ENCODE results near the gene LPAR3.
"Not testable (repeated sequence)": the region's sequence is repeated elsewhere in the genome, so short reads cannot be mapped to it uniquely, and the experiment has no call there.

Gene LPAR3

DNA sequence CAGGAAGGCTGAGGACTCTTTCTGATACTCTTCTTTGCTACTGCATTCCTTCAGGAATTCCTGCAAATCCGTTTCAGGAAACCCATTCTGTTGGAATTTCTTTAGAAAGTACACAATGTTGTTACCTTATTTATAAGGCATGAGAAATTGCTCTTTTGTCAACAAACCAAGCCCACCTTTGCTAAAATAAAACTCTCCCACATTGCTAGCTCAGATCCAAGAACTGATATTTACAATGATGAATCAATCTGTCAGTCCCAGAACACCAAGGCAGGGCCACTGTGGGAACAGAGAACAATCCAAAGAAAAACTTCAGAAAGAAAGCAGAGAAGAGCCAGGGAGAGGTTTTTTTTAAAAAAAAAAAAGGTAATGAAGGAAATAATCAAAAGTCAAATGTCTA lies 36.6 kb upstream of the LPAR3 start:
- H3K27ac ChIP-seq (ENCODE audit: insufficient read depth, low read length, poor library complexity, severe bottlenecking), result no peak overlapping the region
- H3K36me3 ChIP-seq (ENCODE audit: control insufficient read depth, insufficient read depth, low read length), result no peaks in the 10 kb centered on the region
- no peaks in the 10 kb centered on the region for H3K9me3 ChIP-seq (ENCODE audit: control insufficient read depth, low read length)
- H3K27me3 ChIP-seq (replicated peaks; ENCODE audit: control insufficient read depth, insufficient read depth, low read length, poor library complexity, severe bottlenecking), result no peaks in the 10 kb centered on the region
- no peak overlapping the region for H3K4me3 ChIP-seq (ENCODE audit: insufficient read depth, low read depth, low read length, poor library complexity, severe bottlenecking)
- DNase-seq, result no peak
- peaks cover 3% of the 10 kb centered on the region for H3K4me1 ChIP-seq (ENCODE audit: control insufficient read depth, insufficient read depth, low read length, poor library complexity, severe bottlenecking)

DNA sequence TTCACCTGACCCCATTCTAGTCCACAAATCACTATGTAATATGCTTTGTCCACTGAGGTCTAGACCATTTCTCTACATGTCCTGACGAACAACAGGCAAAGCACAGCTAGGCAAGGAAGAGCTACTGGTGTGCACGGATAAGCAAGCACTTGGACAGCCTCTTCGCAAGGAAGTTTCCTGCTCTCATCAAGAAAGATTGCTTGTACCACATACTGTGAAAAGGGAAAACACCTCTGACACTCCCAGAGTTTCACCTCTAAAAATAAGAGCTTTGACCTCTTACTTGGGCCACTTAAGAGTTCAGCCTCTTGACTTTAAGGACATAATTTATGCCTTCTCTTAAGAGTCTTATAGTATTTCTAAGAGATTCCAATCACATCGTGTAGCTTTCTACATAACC lies 36.0 kb upstream of the LPAR3 start:
- Histone ChIP-seq H3K9me3 (ENCODE audit: control insufficient read depth, low read length) (no peaks in the 10 kb centered on the region), H3K36me3 (ENCODE audit: control insufficient read depth, insufficient read depth, low read length) (no peaks in the 10 kb centered on the region), H3K27me3 (replicated peaks; ENCODE audit: control insufficient read depth, insufficient read depth, low read length, poor library complexity, severe bottlenecking) (no peaks in the 10 kb centered on the region), H3K27ac (ENCODE audit: insufficient read depth, low read length, poor library complexity, severe bottlenecking) (no peak overlapping the region), H3K4me3 (ENCODE audit: insufficient read depth, low read depth, low read length, poor library complexity, severe bottlenecking) (no peak overlapping the region), H3K4me1 (ENCODE audit: control insufficient read depth, insufficient read depth, low read length, poor library complexity, severe bottlenecking) (peaks cover 3% of the 10 kb centered on the region)
- DNase-seq, result no peak

DNA sequence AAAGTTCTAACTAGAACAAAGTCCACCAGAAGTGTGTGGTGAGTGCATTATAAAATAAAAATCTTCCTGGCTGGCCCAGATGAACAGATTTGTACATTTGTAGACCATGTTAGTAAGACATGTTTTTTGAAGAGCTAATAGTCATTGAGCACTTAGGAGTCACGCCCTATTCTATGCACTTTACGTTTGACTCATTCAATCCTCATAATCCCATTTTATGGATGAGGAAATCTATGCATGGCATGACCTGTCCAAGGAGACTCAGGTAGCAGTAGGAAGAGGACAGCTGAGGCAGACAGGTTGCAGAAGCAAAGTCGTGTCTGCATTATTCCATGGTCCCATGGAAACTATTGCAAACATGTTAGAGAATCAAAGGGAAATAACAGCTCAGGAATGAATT lies 30.3 kb upstream of the LPAR3 start:
- no peaks in the 10 kb centered on the region for H3K4me1 ChIP-seq (ENCODE audit: control insufficient read depth, insufficient read depth, low read length, poor library complexity, severe bottlenecking)
- H3K36me3 ChIP-seq (ENCODE audit: control insufficient read depth, insufficient read depth, low read length), result no peaks in the 10 kb centered on the region
- no peak overlapping the region for H3K27ac ChIP-seq (ENCODE audit: insufficient read depth, low read length, poor library complexity, severe bottlenecking)
- H3K9me3 ChIP-seq (ENCODE audit: control insufficient read depth, low read length), result no peaks in the 10 kb centered on the region
- no peak overlapping the region for H3K4me3 ChIP-seq (ENCODE audit: insufficient read depth, low read depth, low read length, poor library complexity, severe bottlenecking)
- no peaks in the 10 kb centered on the region for H3K27me3 ChIP-seq (replicated peaks; ENCODE audit: control insufficient read depth, insufficient read depth, low read length, poor library complexity, severe bottlenecking)
- DNase-seq, result no peak

DNA sequence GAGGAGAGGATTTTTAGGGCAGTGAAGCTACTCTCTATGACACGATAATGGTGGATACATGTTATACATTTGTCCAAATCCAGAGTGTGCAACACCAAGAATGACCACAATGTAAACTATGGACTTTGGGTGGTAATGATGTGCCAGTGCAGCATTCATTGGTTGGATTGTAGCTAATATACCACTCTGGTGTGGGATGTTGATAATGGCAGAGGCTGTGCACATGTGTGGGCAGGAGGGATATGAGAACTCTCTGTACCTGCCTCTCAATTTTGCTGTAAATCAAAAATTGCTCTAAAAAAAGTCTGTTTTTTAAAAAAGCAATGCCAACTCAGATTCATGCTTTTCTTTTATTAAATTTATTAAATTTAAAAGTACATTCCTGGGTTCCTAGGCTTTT lies 27.2 kb upstream of the LPAR3 start:
- Histone ChIP-seq H3K36me3 (ENCODE audit: control insufficient read depth, insufficient read depth, low read length) (no peaks in the 10 kb centered on the region), H3K4me1 (ENCODE audit: control insufficient read depth, insufficient read depth, low read length, poor library complexity, severe bottlenecking) (no peaks in the 10 kb centered on the region), H3K27ac (ENCODE audit: insufficient read depth, low read length, poor library complexity, severe bottlenecking) (no peak overlapping the region), H3K9me3 (ENCODE audit: control insufficient read depth, low read length) (no peaks in the 10 kb centered on the region), H3K27me3 (replicated peaks; ENCODE audit: control insufficient read depth, insufficient read depth, low read length, poor library complexity, severe bottlenecking) (no peaks in the 10 kb centered on the region), H3K4me3 (ENCODE audit: insufficient read depth, low read depth, low read length, poor library complexity, severe bottlenecking) (no peak overlapping the region)
- DNase-seq, result no peak

DNA sequence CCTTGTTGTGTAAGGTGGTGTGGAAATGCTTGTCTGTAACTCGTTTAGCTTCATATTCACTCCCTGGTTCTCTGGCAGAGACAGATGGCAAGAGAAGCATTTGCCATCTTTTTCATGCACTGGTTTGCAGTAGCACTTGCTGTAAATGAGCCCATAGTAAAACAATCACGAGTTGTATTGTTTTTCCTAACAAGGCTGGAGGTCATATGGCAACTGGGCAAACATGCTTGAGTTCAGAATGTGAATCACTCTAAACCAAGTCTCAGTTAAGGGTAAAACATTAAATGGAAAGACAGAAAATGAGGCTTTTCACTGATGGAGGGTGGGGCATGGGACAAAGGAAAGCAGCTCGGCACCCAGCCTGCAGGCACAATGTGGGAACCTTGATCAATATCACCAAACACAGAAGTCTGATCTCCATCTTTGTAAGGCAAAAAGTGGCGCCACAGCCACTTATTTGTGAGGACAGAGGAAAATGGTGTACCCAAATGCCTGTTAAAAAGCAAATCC lies 26.5 kb upstream of the LPAR3 start:
- Histone ChIP-seq H3K27me3 (replicated peaks; ENCODE audit: control insufficient read depth, insufficient read depth, low read length, poor library complexity, severe bottlenecking) (no peaks in the 10 kb centered on the region), H3K27ac (ENCODE audit: insufficient read depth, low read length, poor library complexity, severe bottlenecking) (no peak overlapping the region), H3K4me1 (ENCODE audit: control insufficient read depth, insufficient read depth, low read length, poor library complexity, severe bottlenecking) (no peaks in the 10 kb centered on the region), H3K9me3 (ENCODE audit: control insufficient read depth, low read length) (no peaks in the 10 kb centered on the region), H3K4me3 (ENCODE audit: insufficient read depth, low read depth, low read length, poor library complexity, severe bottlenecking) (no peak overlapping the region), H3K36me3 (ENCODE audit: control insufficient read depth, insufficient read depth, low read length) (no peaks in the 10 kb centered on the region)
- DNase-seq, result no peak

DNA sequence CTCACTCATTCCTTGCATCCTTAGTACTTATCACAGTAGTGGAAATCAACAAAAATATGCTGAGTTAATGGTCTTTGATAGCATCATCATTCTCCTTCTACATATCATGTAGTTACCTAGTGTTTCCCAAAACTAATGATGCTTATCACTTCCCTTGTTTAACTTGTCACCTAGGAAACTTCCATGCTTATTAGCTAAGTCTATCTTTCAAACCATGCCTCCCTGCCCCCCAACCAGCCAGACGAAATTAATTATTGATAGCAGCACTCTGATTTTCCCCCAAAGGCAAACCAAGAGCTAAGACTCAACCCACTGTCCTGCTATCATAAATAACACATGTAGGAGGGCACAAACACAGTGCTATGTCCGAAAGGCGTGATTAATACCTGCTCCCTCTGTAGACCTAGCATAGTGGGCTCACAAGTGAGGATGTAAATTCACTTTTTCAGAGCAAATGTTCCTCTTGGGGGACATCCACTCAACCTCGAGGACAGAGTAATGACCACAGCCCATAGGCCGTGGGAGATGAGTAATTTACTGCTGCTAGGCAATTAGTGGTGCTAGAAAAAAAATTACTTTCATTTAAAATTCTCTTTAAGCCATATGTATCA lies 25.8 kb upstream of the LPAR3 start:
- no peak overlapping the region for H3K4me3 ChIP-seq (ENCODE audit: insufficient read depth, low read depth, low read length, poor library complexity, severe bottlenecking)
- H3K4me1 ChIP-seq (ENCODE audit: control insufficient read depth, insufficient read depth, low read length, poor library complexity, severe bottlenecking), result no peaks in the 10 kb centered on the region
- H3K27ac ChIP-seq (ENCODE audit: insufficient read depth, low read length, poor library complexity, severe bottlenecking), result no peak overlapping the region
- H3K9me3 ChIP-seq (ENCODE audit: control insufficient read depth, low read length), result no peaks in the 10 kb centered on the region
- DNase-seq, result no peak
- no peaks in the 10 kb centered on the region for H3K36me3 ChIP-seq (ENCODE audit: control insufficient read depth, insufficient read depth, low read length)
- no peaks in the 10 kb centered on the region for H3K27me3 ChIP-seq (replicated peaks; ENCODE audit: control insufficient read depth, insufficient read depth, low read length, poor library complexity, severe bottlenecking)

GRCh38 chr1:84916897-84917296 lies 23.9 kb upstream of the LPAR3 start:
- Histone ChIP-seq H3K27me3 (replicated peaks; ENCODE audit: control insufficient read depth, insufficient read depth, low read length, poor library complexity, severe bottlenecking) (no peaks in the 10 kb centered on the region), H3K4me3 (ENCODE audit: insufficient read depth, low read depth, low read length, poor library complexity, severe bottlenecking) (no peak overlapping the region), H3K4me1 (ENCODE audit: control insufficient read depth, insufficient read depth, low read length, poor library complexity, severe bottlenecking) (no peaks in the 10 kb centered on the region), H3K9me3 (ENCODE audit: control insufficient read depth, low read length) (no peaks in the 10 kb centered on the region), H3K36me3 (ENCODE audit: control insufficient read depth, insufficient read depth, low read length) (no peaks in the 10 kb centered on the region), H3K27ac (ENCODE audit: insufficient read depth, low read length, poor library complexity, severe bottlenecking) (no peak overlapping the region)
- no peak for DNase-seq

- H3K4me3 ChIP-seq (ENCODE audit: insufficient read depth, low read depth, low read length, poor library complexity, severe bottlenecking), result no peak overlapping the region
- H3K36me3 ChIP-seq (ENCODE audit: control insufficient read depth, insufficient read depth, low read length), result no peaks in the 10 kb centered on the region
- no peak overlapping the region for H3K27ac ChIP-seq (ENCODE audit: insufficient read depth, low read length, poor library complexity, severe bottlenecking)
- DNase-seq, result no peak
- no peaks in the 10 kb centered on the region for H3K27me3 ChIP-seq (replicated peaks; ENCODE audit: control insufficient read depth, insufficient read depth, low read length, poor library complexity, severe bottlenecking)
- H3K4me1 ChIP-seq (ENCODE audit: control insufficient read depth, insufficient read depth, low read length, poor library complexity, severe bottlenecking), result no peaks in the 10 kb centered on the region
- no peaks in the 10 kb centered on the region for H3K9me3 ChIP-seq (ENCODE audit: control insufficient read depth, low read length)
These were observed 20.5 kb upstream of the LPAR3 start for GRCh38 chr1:84913555-84913892.

DNA sequence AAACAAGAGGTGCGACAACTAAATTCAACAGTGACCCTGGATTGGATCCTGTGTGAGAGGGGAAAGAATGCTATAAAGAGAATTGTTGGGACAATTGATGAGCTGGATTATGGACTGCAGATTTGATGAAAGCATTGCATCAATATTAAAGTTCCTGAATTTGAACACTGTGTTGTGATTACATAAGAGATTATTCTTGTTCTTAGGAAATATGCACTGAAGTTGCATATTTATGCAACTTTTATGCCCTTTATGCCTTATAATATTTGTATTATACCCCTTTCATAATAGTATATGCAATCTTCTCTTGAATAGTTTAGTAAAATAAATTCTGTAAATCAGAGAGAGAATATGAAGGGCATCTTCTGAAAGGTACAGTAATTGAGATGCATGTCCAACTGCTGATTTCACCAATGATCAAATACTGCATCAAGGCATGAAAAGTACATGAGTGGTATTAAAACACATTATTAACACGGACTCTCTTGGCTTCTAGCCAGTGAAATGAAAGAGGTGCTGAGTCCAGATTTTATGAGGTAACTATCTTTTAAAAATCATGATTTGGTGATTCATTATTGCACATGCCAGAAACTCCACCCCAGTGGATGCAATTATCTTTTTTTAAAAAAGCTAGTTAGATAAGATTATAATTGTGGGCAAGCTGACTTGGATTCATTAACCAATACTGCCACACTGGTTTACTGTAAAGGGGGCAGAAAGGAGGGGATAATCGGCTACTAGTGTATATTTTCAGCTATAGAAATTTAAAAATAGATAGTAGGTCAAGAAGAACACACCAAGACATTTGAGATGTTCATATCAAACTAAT lies 19.9 kb upstream of the LPAR3 start:
- Histone ChIP-seq H3K27ac (ENCODE audit: insufficient read depth, low read length, poor library complexity, severe bottlenecking) (no peak overlapping the region), H3K36me3 (ENCODE audit: control insufficient read depth, insufficient read depth, low read length) (no peaks in the 10 kb centered on the region), H3K4me3 (ENCODE audit: insufficient read depth, low read depth, low read length, poor library complexity, severe bottlenecking) (no peak overlapping the region), H3K9me3 (ENCODE audit: control insufficient read depth, low read length) (no peaks in the 10 kb centered on the region), H3K27me3 (replicated peaks; ENCODE audit: control insufficient read depth, insufficient read depth, low read length, poor library complexity, severe bottlenecking) (no peaks in the 10 kb centered on the region), H3K4me1 (ENCODE audit: control insufficient read depth, insufficient read depth, low read length, poor library complexity, severe bottlenecking) (no peaks in the 10 kb centered on the region)
- DNase-seq, result no peak

DNA sequence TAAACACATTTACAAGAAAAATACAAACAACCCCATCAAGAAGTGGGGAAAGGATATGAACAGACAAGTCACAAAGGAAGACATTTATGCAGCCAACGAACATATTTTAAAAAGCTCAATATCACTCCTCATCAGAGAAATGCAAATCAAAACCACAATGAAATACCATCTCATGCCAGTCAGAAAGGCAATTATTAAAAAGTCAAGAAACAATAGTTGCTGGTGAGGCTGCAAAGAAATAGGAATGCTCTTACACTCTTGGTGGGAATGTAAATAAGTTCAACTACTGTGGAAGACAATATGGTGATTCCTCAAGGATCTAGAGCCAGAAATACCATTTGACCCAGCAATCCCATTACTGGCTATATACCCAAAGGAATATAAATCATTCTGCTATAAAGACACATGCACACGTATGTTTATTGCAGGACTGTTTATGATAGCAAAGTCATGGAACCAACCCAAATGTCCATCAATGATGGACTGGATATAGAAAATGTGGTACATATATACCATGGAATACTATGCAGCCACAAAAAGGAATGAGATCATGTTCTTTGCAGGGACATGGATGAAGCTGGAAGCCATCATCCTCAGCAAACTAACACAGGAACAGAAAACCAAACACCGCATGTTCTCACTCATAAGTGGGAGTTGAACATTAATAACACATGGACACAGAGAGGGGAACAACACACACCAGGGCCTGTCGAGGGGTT lies 15.9 kb upstream of the LPAR3 start:
- not testable (repeated sequence) for H3K36me3 ChIP-seq (ENCODE audit: control insufficient read depth, insufficient read depth, low read length); DNase-seq; H3K27ac ChIP-seq (ENCODE audit: insufficient read depth, low read length, poor library complexity, severe bottlenecking); H3K4me3 ChIP-seq (ENCODE audit: insufficient read depth, low read depth, low read length, poor library complexity, severe bottlenecking); H3K9me3 ChIP-seq (ENCODE audit: control insufficient read depth, low read length); H3K4me1 ChIP-seq (ENCODE audit: control insufficient read depth, insufficient read depth, low read length, poor library complexity, severe bottlenecking); H3K27me3 ChIP-seq (replicated peaks; ENCODE audit: control insufficient read depth, insufficient read depth, low read length, poor library complexity, severe bottlenecking)
